Measurements from ENCODE around the gene NDUFC2.

GRCh38 chr11:78049348-78049747 lies 30.3 kb downstream of the NDUFC2 start:
- TF ChIP-seq CTCF (IDR thresholded peaks at IDR 0.05): no peak
- no peak for TF ChIP-seq POLR2A (IDR thresholded peaks at IDR 0.05)
- no peak for TF ChIP-seq POLR2AphosphoS5 (IDR thresholded peaks at IDR 0.05; ENCODE audit: insufficient read depth in 1 of 2, low read depth in 1 of 2)

Measured in vagina (tissue), 2 donors.